ENCODE data around the gene PRSS58.

PRSS58 gene

DNA sequence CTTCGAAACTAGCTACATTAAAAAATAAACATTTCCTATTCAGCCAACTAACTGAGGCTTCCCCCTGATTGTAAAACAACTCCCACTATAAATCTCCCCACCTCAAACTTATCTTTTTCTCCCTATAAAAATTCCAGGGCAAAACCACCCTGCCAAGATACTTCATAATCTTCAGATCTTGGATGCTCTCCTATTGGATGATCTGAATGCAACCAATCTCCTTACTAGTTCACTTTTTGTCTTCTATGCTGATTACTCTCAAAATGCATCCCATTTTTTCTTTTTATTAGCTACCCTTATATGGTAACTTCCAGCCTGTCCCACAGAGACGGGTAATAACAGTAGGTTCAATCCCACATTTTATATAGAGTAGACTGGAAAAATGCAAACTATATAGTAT, 15.0 kb upstream of the PRSS58 start:
- TF ChIP-seq, protein P1, sequence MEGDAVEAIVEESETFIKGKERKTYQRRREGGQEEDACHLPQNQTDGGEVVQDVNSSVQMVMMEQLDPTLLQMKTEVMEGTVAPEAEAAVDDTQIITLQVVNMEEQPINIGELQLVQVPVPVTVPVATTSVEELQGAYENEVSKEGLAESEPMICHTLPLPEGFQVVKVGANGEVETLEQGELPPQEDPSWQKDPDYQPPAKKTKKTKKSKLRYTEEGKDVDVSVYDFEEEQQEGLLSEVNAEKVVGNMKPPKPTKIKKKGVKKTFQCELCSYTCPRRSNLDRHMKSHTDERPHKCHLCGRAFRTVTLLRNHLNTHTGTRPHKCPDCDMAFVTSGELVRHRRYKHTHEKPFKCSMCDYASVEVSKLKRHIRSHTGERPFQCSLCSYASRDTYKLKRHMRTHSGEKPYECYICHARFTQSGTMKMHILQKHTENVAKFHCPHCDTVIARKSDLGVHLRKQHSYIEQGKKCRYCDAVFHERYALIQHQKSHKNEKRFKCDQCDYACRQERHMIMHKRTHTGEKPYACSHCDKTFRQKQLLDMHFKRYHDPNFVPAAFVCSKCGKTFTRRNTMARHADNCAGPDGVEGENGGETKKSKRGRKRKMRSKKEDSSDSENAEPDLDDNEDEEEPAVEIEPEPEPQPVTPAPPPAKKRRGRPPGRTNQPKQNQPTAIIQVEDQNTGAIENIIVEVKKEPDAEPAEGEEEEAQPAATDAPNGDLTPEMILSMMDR (conservative IDR thresholded peaks at IDR 0.05; ENCODE audit: low read depth, low read length) = no peak
- no peak overlapping the region for H2AFZ ChIP-seq (ENCODE audit: low read depth)
- no peak overlapping the region for H3K9ac ChIP-seq

GRCh38 chr7:142263598-142264380, 5.9 kb upstream of the PRSS58 start:
- H2AFZ ChIP-seq (ENCODE audit: low read depth) = no peak overlapping the region
- H4K20me1 ChIP-seq (ENCODE audit: insufficient read depth) = no peaks in the 10 kb centered on the region
- no peak overlapping the region for H3K4me2 ChIP-seq
- no peak overlapping the region for H3K9ac ChIP-seq
- H3K27ac ChIP-seq = no peak overlapping the region
- H3K4me3 ChIP-seq (IDR thresholded peaks at IDR 0.05; ENCODE audit: insufficient read depth, low read depth, low read length) = no peak overlapping the region
- TF ChIP-seq, protein P1 (conservative IDR thresholded peaks at IDR 0.05; ENCODE audit: low read depth, low read length) = no peak
- H3K27me3 ChIP-seq (ENCODE audit: insufficient read depth, low read depth) = no peaks in the 10 kb centered on the region
- H3K36me3 ChIP-seq (ENCODE audit: insufficient read depth) = no peaks in the 10 kb centered on the region
- H3K79me2 ChIP-seq (ENCODE audit: insufficient read depth, low read depth) = no peaks in the 10 kb centered on the region
- no peaks in the 10 kb centered on the region for H3K4me1 ChIP-seq (ENCODE audit: low read depth, poor library complexity, severe bottlenecking)

More for the DNA sequence above, 15.0 kb upstream of the PRSS58 start:
- no peak overlapping the region for H3K27ac ChIP-seq
- no peaks in the 10 kb centered on the region for H3K4me1 ChIP-seq (ENCODE audit: low read depth, poor library complexity, severe bottlenecking)
- no peak overlapping the region for H3K4me3 ChIP-seq (IDR thresholded peaks at IDR 0.05; ENCODE audit: insufficient read depth, low read depth, low read length)
- H3K36me3 ChIP-seq (ENCODE audit: insufficient read depth) = no peaks in the 10 kb centered on the region
- no peaks in the 10 kb centered on the region for H3K79me2 ChIP-seq (ENCODE audit: insufficient read depth, low read depth)
- no peaks in the 10 kb centered on the region for H3K27me3 ChIP-seq (ENCODE audit: insufficient read depth, low read depth)
- no peaks in the 10 kb centered on the region for H4K20me1 ChIP-seq (ENCODE audit: insufficient read depth)
- H3K4me2 ChIP-seq = no peak overlapping the region

DNA sequence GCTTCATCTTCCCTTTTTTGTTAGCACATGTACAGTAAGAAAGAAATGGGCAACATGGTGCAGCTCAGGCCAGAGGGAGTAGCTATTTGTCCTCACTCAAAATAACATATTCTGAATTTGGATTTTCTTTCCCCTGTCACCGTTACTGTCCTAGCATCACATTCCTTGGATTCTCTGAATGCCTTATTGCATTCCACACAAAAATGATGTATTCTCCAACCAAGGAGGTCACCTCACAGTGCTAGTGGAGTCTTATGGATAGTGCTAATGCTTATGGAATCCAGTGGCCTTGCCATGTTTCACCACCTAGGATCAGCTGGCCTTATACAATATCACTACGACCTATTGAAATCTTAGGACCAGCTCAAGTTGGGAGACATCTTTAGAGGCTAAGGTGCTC, 7.2 kb downstream of the PRSS58 start:
- no peaks in the 10 kb centered on the region for H3K27me3 ChIP-seq (ENCODE audit: insufficient read depth, low read depth)
- H3K27ac ChIP-seq = no peak overlapping the region
- H2AFZ ChIP-seq (ENCODE audit: low read depth) = no peak overlapping the region
- H3K79me2 ChIP-seq (ENCODE audit: insufficient read depth, low read depth) = no peaks in the 10 kb centered on the region
- H4K20me1 ChIP-seq (ENCODE audit: insufficient read depth) = no peaks in the 10 kb centered on the region
- no peaks in the 10 kb centered on the region for H3K4me1 ChIP-seq (ENCODE audit: low read depth, poor library complexity, severe bottlenecking)
- no peak overlapping the region for H3K9ac ChIP-seq
- no peak overlapping the region for H3K4me2 ChIP-seq
- TF ChIP-seq, protein P1 (conservative IDR thresholded peaks at IDR 0.05; ENCODE audit: low read depth, low read length) = no peak
- no peaks in the 10 kb centered on the region for H3K36me3 ChIP-seq (ENCODE audit: insufficient read depth)
- no peak overlapping the region for H3K4me3 ChIP-seq (IDR thresholded peaks at IDR 0.05; ENCODE audit: insufficient read depth, low read depth, low read length)

DNA sequence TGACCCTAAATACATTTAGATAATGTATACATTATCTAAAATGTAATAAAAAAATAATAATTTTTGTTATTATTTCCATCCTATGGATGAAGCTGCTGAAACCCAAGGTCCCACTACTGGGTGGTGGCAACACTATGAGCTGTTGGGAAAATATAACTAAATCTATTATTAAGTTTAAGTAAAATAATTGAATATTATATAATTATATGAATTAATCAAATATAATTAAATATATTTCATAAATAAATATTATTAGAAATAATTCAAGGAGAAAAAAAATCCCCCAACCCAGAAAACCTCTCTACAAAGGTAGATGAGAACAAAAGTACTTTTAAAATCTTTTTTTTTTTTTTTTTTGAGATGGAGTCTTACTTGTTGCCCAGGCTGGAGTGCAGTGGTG, 7.9 kb downstream of the PRSS58 start:
- Histone ChIP-seq H3K27ac (no peak overlapping the region), H4K20me1 (ENCODE audit: insufficient read depth) (no peaks in the 10 kb centered on the region), H2AFZ (ENCODE audit: low read depth) (no peak overlapping the region), H3K4me2 (no peak overlapping the region), H3K27me3 (ENCODE audit: insufficient read depth, low read depth) (no peaks in the 10 kb centered on the region), H3K9ac (no peak overlapping the region), H3K79me2 (ENCODE audit: insufficient read depth, low read depth) (no peaks in the 10 kb centered on the region), H3K4me3 (IDR thresholded peaks at IDR 0.05; ENCODE audit: insufficient read depth, low read depth, low read length) (no peak overlapping the region), H3K36me3 (ENCODE audit: insufficient read depth) (no peaks in the 10 kb centered on the region), H3K4me1 (ENCODE audit: low read depth, poor library complexity, severe bottlenecking) (no peaks in the 10 kb centered on the region)
- TF ChIP-seq, protein P1 (conservative IDR thresholded peaks at IDR 0.05; ENCODE audit: low read depth, low read length) = no peak
